ENCODE measurements around the gene RPL38.

Gene RPL38

DNA sequence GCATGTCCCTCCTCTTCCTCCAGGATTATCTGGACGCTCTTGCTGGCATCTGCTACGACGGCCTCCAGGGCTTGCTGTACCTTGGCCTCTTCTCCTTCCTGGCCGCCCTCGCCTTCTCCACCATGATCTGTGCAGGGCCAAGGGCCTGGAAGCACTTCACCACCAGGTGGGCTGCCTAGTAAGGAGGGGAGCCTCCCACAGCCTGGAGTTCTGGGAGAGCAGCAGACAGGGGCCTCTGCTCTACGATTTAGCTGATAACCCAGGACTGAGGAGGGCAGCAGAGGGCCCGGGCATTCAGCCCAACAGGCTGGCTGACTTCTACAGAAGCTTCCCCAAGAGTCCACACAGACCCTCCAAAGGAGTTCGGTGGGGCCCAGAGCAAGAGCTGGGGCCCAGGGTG is 48.7 kb downstream of the RPL38 start:
- no peak for DNase-seq

DNA sequence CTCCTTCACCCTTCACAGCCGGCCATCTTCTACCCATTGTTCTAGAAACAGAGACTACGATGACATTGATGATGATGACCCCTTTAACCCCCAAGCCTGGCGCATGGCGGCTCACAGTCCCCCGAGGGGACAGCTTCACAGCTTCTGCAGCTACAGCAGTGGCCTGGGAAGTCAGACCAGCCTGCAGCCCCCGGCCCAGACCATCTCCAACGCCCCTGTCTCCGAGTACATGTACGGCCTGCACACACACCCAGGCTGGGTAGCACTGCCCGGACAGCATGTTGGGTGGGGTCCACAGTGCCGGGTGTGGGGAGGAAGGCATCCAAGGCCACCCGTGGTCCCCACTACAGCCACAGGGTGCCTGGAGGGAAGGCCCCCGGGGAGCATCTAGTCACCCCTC is 49.6 kb downstream of the RPL38 start:
- DNase-seq = no peak

GRCh38 chr17:74257311-74257710 is 53.8 kb downstream of the RPL38 start:
- DNase-seq = no peak

GRCh38 chr17:74259667-74260524 is 56.4 kb downstream of the RPL38 start:
- DNase-seq = no peak
